ENCODE measurements around the gene LMX1B.

DNA sequence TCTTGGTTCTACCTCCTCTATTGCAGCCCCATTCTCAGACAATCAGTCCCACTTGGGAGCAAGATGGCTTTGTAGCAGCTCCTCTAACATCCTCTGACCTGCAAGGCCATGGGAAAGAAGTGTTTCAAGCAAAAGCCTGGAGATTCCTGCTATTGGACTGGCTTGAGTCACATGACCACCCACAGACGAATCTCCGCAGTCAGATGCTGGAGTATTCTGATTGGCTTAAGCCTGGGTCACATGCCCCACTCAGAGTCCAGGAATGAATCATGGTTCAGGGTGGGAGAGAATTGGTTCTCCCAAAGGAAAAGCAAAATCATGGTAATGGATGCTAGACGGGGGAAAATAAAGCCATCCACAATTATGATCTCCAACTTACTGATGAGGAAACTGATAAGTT lies 22.6 kb upstream of the LMX1B start:
- TF ChIP-seq CTCF (IDR thresholded peaks at IDR 0.05; ENCODE audit: insufficient read depth, low read length): no peak
- TF ChIP-seq SPI1 (IDR thresholded peaks at IDR 0.05; ENCODE audit: borderline replicate concordance, low read depth): no peak
- no peak for TF ChIP-seq POLR2AphosphoS5 (IDR thresholded peaks at IDR 0.05; ENCODE audit: low read depth)
- TF ChIP-seq REST (IDR thresholded peaks at IDR 0.05; ENCODE audit: insufficient replicate concordance, low read depth): no peak
- no peak for TF ChIP-seq GABPA (IDR thresholded peaks at IDR 0.05; ENCODE audit: low read depth)
